ENCODE measurements around the gene GPAT3. TPM values are rescaled to one million over a fixed set of nuclear protein-coding genes. Genes with fewer than 3 reads are reported as not detected.

The GPAT3 gene
- total RNA-seq, 1 experiment from 2014 or later = 29.1 TPM

GRCh38 chr4:83591056-83591455 is 55.1 kb downstream of the GPAT3 start:
- Histone ChIP-seq H3K4me1 (replicated peaks; ENCODE audit: insufficient read depth) (no peaks in the 10 kb centered on the region), H3K4me3 (no peak overlapping the region), H2AFZ (no peak overlapping the region), H3K9me2 (ENCODE audit: insufficient read depth) (no peaks in the 10 kb centered on the region), H3K9me3 (ENCODE audit: insufficient read depth, low read depth) (no peaks in the 10 kb centered on the region), H4K20me1 (ENCODE audit: insufficient read depth) (no peaks in the 10 kb centered on the region), H3K79me2 (ENCODE audit: low read depth) (no peaks in the 10 kb centered on the region), H3K4me2 (no peak overlapping the region), H3F3A (ENCODE audit: insufficient read depth, low read depth) (no peaks in the 10 kb centered on the region), H3K36me3 (ENCODE audit: low read depth) (0 out of 2 replicates have a peak, but pooled peaks cover 7% of the 10 kb centered on the region), H3K27me3 (ENCODE audit: insufficient read depth, low read depth) (no peaks in the 10 kb centered on the region), H3K27ac (no peak overlapping the region)
- no peak for DNase-seq
- no TSS peak for BruUV-seq (replicated peaks)
- intact Hi-C loops (cut with micrococcal nuclease; ENCODE audit: unreplicated experiment) = no loop called here
- ChIA-PET POLR2A (ENCODE audit: unreplicated experiment) (no interaction called here), CTCF (no interaction called here)
- no peak for TF ChIP-seq EZH2 (IDR thresholded peaks at IDR 0.05; ENCODE audit: low read depth)
- TF ChIP-seq CTCF (conservative IDR thresholded peaks at IDR 0.05) = no peak

GRCh38 chr4:83591730-83592129 is 55.8 kb downstream of the GPAT3 start:
- TF ChIP-seq EZH2 (IDR thresholded peaks at IDR 0.05; ENCODE audit: low read depth) (no peak), CTCF (conservative IDR thresholded peaks at IDR 0.05) (no peak)
- H4K20me1 ChIP-seq (ENCODE audit: insufficient read depth) = no peaks in the 10 kb centered on the region
- BruUV-seq (replicated peaks) = no TSS peak
- CTCF ChIA-PET = no interaction called here
- no peaks in the 10 kb centered on the region for H3F3A ChIP-seq (ENCODE audit: insufficient read depth, low read depth)
- H2AFZ ChIP-seq = no peak overlapping the region
- no peak for DNase-seq
- no peaks in the 10 kb centered on the region for H3K9me3 ChIP-seq (ENCODE audit: insufficient read depth, low read depth)
- H3K27me3 ChIP-seq (ENCODE audit: insufficient read depth, low read depth) = no peaks in the 10 kb centered on the region
- H3K4me2 ChIP-seq = no peak overlapping the region
- intact Hi-C loops (cut with micrococcal nuclease; ENCODE audit: unreplicated experiment) = no loop called here
- 0 out of 2 replicates have a peak, but pooled peaks cover 7% of the 10 kb centered on the region for H3K36me3 ChIP-seq (ENCODE audit: low read depth)
- H3K79me2 ChIP-seq (ENCODE audit: low read depth) = no peaks in the 10 kb centered on the region
- no peak overlapping the region for H3K27ac ChIP-seq
- no peaks in the 10 kb centered on the region for H3K4me1 ChIP-seq (replicated peaks; ENCODE audit: insufficient read depth)
- no peaks in the 10 kb centered on the region for H3K9me2 ChIP-seq (ENCODE audit: insufficient read depth)
- no peak overlapping the region for H3K4me3 ChIP-seq
- POLR2A ChIA-PET (ENCODE audit: unreplicated experiment) = no interaction called here

GRCh38 chr4:83599183-83599582 is 63.3 kb downstream of the GPAT3 start:
- no peaks in the 10 kb centered on the region for H3K9me2 ChIP-seq (ENCODE audit: insufficient read depth)
- peaks cover 20% of the 10 kb centered on the region; the same call in 1 of the 2 replicates for H3K36me3 ChIP-seq (ENCODE audit: low read depth)
- no peaks in the 10 kb centered on the region for H3K4me1 ChIP-seq (replicated peaks; ENCODE audit: insufficient read depth)
- no peaks in the 10 kb centered on the region for H3K27me3 ChIP-seq (ENCODE audit: insufficient read depth, low read depth)
- H3K79me2 ChIP-seq (ENCODE audit: low read depth) = no peaks in the 10 kb centered on the region
- H4K20me1 ChIP-seq (ENCODE audit: insufficient read depth) = no peaks in the 10 kb centered on the region
- no peak overlapping the region for H3K4me2 ChIP-seq
- no peaks in the 10 kb centered on the region for H3K9me3 ChIP-seq (ENCODE audit: insufficient read depth, low read depth)
- intact Hi-C loops (cut with micrococcal nuclease; ENCODE audit: unreplicated experiment) = no loop called here
- no peaks in the 10 kb centered on the region for H3F3A ChIP-seq (ENCODE audit: insufficient read depth, low read depth)
- no peak overlapping the region for H3K4me3 ChIP-seq
- H3K27ac ChIP-seq = no peak overlapping the region
- no TSS peak for BruUV-seq (replicated peaks)
- H2AFZ ChIP-seq = no peak overlapping the region
- TF ChIP-seq EZH2 (IDR thresholded peaks at IDR 0.05; ENCODE audit: low read depth) (no peak), CTCF (conservative IDR thresholded peaks at IDR 0.05) (no peak)
- ChIA-PET POLR2A (ENCODE audit: unreplicated experiment) (interaction anchor here (0.5 kb wide), 1 partner anchor 984 kb away, joined by 7 read pairs; the partner anchor contains the start of gene CDS1), CTCF (no interaction called here)
- DNase-seq = peak in 1 of 2 experiments; percentile 36

All from PC-9 (cell line).